HG03025 (cell line): ENCODE data around the gene EDIL3.

Source experiments
- ATAC-seq: cut with Tn5 transposase; IDR thresholded peaks from one replicate; pipeline ENCODE4 v1.9.1; 2021; ENCODE audit warnings: mild to moderate bottlenecking, moderate library complexity; ENCODE audit not compliant: unreplicated experiment, low FRiP score

The EDIL3 gene, protein sequence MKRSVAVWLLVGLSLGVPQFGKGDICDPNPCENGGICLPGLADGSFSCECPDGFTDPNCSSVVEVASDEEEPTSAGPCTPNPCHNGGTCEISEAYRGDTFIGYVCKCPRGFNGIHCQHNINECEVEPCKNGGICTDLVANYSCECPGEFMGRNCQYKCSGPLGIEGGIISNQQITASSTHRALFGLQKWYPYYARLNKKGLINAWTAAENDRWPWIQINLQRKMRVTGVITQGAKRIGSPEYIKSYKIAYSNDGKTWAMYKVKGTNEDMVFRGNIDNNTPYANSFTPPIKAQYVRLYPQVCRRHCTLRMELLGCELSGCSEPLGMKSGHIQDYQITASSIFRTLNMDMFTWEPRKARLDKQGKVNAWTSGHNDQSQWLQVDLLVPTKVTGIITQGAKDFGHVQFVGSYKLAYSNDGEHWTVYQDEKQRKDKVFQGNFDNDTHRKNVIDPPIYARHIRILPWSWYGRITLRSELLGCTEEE

DNA sequence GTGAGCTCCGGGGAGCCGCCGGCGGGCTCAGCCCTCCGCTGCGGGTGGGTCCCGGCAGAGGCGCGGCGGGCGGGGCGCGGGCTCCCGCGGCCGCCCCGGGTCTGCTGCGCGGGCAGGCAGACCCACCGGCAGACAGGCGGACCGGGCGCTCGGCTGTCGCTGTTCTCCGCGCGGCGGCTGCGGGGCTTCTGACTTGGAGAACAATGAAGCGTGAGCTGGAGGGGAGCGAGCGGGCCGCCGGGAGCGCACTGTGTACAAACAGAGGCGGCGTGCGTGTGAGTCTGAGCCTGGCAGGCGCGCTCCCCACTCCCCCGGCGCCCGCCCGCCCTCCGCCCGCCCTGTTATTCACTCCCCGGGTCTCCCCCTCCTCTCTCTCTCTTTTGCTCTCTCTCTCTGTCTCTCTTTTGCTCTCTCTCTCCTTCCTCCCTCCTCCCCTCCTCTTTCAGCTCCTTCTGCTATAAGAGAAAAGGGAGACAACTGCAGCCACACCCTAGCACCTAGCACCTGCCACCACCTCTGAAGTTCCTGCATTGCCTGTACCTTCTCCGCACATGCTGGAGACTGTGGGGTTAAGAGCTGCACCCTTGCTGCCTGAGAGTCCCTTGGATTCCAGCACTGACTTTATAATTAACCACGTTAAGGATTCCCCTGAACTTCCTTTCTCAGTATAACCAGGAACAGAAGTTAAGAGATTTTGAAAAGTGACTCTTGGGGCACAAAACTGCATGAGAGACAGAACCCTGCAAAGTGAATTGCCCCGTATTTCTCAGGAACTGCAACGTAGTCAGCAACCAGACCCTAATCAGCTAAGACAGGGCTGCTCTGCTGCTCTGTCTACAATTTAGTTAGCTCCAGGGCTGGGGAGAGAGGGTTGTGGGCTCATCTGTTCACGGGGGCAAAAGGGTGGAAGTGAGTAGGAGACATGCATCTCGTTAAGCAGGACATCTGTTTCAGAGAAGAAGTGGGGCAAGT is at the start of gene EDIL3:
Gene EDIL3, minus strand, starts transcription at position 277 of the 972 bp plus-strand sequence. CDS start 506 bp downstream, outside the sequence.
- ATAC-seq, result no peak

DNA sequence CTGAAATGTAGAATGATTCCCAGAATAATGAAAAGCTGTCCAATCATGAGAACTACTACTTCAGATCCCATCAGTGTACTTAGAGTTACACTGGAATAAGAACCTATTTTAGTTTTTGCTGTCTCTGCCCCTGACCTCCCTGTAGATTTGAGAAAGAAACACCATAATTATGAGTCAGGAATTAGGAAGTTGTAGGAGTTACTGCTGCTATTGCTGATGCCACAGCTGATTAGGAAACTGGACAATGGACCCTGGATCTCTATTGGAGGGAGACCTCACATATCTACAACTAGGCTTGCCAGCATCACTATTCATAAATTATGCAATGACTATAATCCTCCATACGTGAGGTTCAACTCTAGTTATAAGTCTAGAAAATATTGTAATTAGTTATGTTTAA is 48.8 kb upstream of the EDIL3 start:
- no peak for ATAC-seq

DNA sequence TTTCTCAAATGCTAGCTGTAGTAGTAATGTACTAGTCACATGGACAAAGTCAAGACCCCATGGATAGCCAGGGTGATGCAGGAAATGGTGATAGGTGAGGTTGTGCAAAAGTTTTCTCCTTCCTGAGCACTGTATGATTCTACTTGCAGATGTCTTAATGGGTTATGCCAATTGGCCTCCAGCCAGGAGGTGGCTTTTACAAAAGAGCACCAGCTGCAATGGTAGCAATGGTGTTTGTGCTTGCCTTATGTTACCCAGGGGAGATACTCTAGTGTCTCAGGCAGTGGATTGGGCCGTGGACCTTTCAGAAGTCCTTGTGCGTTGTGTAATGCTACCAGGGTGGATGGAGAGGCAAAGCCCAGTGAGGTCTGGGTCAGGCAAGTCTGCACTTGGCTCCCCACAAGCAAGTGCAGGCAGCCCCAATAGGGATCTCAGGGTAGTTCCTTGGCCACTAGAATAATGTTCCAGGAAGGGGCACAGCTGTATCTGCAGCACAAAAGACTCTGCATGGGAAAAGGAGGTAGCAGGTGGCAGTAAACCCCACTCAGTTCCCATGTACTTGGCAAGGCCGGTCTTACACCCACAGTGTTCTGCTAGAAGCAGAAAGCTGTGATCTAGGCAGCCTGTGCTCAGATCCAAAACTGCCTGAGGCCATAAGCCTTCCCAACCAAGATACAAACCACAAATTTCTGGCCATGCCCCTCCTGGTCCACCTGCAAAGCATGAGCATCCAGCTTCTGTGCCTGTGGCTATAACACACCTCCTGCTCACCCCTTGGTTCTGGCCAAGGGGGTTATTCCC is 46.4 kb upstream of the EDIL3 start:
- no peak for ATAC-seq

DNA sequence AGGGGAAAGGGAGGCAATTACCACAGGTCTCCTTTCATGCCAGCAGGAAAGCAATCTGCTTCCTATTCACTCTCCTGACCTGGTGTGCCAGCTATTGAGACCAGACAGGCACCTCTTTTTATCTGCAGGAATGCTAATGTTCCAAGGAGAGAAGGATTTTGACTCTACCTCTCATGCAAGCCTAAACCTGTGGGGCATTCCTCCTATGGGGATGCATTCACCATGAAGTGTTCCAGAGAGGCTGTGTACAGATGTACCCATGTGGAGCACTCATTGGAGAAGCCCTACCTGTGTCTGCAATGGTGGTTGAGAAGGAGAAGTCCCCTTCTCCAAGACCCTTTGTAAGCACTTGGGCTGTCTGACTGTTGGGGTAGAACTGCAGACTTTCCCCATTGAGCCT is 45.4 kb upstream of the EDIL3 start:
- ATAC-seq, result no peak

DNA sequence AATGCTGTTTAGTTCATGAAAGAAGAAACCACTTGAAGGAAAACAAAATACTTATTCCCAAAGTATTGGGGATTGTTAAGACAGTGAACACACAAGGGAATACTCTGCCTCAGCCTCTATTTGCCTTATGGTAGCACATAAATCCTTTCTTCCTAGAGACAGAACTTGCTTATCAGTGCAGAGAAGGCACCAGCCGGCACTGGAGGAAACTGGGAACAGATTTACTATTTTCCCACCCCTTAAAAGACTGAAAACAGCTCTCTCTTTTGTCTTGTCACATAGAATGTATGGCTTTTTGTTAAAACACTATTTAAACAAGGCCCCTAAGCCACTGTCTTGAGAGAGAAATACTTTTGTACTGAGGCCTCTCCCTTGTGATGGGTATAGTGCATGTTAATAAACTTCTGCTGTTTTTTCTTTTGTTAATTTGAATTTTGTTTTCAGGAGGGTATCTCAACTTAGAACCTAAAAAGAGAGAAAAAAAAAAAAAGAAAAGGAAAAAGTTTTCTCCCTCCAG is 40.7 kb upstream of the EDIL3 start:
- ATAC-seq, result no peak

DNA sequence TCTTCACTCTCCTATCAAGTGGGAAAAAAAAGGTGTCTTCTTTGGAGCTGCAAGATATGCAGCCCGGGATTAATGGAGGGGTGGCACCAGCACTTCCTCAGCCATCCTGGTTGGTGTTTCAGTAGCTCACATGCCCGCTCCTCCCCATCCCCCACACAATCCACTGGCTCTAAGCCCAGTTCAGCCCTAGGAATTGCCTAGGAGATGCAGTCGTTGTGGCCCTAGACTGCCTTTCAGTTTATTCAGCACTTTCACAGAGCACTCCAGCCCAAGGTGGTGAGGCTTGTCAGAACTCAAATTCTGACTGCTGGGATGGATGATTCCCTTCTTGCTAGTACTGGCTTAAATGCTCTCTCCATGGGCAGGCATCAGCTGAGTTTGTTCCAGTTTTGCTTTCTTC is 35.1 kb upstream of the EDIL3 start:
- no peak for ATAC-seq

DNA sequence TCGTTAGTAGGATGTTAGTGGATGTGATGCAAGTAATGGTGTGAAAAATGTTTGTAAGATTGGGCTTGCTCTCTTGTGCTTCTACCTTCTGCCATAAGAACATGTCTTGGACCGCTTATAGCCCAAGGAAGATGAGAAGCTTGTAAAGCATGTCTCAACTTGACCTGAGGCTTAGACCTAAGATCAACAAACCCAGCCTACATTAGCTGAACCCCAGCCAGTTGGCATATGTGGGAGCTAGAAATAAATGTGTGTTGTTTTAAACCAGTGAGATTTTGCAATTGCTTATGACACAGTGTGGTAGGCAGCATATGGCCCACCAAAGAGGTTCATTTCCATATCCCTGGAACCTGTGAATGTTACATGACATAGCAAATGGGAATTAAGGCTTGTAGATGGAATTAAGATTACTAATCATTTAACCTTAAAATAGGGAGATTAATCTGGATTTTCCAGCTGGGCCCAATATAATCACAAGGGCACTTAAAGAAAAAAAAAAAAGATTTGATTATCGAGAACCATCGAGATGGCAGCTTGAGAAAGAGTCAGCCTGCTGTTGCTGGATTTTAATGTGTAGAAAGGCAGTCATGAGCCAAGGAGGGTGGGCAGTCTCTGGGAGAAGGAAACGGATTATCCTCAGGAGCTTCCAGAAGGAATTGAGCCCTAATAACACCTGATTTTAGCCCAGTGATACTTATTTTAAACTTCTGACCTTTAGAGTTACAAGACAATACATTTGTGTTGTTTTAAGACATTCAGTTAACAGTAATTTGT is 27.3 kb upstream of the EDIL3 start:
- no peak for ATAC-seq

DNA sequence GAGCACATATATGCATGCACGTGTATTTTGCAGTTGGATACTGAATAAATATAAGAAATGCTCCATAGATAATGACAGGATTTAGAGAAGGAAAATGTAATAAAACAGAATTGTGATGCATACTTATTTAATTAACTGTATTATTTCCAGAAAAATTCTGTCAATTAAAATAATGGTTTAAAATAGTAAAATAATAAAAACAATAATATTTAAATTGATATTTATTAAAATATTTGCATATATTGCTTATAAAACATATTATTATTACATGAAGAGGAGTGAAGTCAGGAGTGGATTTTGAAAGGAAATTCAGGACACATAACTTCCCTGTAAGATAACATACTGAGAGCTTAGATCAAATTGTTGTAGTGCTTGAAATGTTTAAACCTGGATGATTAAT is 21.4 kb upstream of the EDIL3 start:
- no peak for ATAC-seq

DNA sequence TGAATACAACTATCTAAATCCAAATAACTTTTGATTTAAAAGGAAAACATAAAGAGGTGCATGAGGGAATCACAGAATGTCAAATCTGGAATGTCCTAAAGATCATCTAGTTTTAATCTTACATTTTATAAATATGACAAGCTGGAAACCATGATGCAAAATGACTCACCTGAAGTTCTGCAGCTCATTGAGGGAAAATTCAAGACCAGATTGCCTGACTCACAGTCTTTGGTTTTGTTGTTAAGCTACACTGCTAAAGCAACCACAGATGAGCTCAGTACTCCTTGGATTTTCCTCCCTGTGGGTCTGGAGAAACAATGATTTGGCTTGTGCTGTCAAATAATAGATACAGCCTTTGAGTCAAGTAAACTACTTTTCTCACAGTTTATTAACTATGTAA is 19.1 kb upstream of the EDIL3 start:
- no peak for ATAC-seq

DNA sequence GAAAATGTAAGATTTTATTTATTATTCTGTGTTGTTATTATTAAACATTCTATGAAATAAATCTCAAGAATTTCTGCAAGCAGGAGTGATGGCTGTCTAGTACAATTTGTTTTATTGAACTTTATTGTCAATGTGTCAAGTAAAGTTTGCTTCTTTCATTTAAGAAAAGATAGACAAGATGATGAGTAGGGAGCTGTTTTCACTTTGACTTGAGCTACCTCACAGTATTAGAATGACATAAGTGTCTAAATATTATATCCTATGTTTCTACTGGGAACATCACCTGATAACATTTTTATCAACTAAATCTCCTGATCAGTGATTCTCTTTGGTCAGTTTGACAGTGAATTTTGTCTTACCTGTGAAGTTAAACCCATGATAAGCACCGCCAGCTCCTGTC is 12.7 kb upstream of the EDIL3 start:
- no peak for ATAC-seq

DNA sequence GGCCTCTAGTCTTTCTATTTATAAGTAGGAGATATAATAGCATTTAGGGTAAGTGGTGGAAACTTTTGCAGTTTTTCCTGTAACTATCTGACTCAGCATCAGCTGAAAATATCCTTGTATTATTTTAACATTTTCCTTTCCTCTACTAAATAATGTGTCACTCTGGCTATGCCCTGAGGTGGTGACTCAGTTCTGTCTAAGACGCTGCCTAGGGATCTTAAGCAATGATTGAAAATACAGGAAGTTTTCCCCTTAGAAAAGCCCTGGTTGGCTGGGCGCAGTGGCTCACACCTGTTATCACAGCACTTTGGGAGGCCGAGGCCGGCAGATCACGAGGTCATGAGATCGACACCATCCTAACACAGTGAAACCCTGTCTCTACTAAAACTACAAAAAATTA is 9.3 kb upstream of the EDIL3 start:
- ATAC-seq, result no peak

DNA sequence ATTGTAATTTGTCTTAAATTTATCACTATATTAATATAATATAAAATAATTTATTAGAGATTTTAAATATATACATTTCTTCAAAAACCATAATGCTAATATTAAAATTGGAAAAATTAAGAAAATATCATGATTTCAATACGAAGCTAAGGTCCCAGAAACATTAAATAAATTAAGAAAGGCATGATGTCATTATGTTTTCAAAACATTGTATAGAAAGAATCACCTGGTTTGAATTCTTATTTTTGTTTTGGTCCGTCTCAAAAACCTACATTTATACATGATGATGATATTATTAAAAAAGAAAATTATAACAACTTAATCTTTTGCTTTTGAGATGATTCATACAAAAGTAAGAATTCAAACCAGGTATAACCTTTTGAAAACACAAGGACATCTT is 8.2 kb upstream of the EDIL3 start:
- ATAC-seq, result no peak

DNA sequence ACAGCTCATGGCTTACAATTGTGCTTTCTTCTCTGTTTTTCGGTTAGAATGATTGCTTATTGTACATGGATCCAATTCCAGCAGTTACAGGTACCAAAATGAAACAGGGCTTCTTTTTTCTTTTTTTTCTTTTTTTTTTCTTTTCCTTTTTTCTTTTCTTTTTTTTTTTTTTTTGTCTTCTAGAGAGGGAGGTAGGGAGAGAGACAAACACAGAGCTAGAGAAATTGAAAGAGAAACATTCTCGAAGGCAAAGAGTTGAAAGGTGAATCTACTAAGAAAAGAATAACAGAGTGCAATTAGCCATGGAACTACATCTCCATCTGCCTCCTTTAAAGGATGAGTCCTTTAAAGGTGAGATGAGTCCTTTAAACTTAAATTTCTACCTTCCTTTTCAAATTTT is 1.0 kb upstream of the EDIL3 start:
- no peak for ATAC-seq

DNA sequence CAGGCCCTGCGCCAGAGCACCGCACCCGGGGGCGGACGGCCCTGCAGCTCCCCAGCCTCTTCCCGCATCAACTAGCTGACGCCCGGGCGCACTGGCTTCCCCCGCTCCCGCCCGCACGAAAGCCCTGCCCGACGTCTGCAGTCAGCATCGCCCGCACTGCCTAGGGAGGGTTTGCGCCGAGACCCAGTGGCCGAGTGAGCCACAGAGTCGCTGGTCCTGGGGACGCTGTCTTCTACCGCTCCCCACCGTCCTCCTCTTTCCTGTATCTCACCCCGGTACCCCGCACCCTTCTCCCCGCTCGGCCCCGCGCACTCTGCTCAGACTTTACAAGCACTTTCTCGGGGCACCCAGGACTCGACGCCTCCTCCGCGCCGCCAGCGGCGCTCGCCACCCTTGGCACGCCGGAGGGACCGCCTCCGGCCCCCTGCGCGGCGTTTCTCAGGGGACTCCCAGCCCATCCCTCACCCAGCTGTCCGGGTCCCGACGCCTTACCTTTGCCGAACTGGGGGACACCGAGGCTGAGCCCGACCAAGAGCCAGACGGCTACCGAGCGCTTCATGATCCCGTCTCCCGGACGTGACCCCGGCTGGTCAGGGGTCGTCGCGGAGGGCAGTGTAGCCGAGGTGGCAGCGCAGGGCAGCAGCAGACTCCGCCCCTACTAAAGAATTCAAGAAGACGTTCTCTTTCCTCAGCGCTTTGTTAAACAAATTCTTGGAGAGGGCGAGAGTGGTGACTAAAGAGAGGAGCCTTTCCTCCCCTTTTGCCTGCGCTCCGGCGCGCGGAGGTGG is 670 bp downstream of the EDIL3 start:
- no peak for ATAC-seq

DNA sequence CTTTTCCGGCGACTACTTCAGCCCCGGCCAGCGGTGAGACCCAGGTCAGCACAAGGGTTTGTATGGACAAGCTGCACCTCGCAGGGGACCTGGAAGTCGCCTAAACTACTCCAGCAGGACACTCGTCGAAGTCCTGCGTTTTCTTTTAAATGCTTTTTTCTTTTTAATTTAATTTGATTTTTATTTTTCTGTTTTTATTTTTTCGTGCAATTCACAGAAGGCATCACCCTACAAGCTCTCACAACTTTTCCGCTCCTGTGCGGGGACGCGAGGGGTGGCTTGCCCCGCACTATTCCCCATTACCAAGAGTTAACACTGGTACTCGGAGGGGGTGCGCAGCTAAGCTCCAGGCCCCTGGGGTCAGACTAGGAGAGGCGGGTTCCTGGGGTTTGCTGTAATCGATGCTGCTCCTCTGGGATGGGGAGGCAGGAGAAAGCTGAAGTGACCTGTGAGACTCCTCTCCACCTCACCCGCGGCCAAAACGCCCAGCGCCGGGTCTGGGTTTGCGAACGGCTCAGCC is 1.3 kb downstream of the EDIL3 start:
- ATAC-seq, result no peak

DNA sequence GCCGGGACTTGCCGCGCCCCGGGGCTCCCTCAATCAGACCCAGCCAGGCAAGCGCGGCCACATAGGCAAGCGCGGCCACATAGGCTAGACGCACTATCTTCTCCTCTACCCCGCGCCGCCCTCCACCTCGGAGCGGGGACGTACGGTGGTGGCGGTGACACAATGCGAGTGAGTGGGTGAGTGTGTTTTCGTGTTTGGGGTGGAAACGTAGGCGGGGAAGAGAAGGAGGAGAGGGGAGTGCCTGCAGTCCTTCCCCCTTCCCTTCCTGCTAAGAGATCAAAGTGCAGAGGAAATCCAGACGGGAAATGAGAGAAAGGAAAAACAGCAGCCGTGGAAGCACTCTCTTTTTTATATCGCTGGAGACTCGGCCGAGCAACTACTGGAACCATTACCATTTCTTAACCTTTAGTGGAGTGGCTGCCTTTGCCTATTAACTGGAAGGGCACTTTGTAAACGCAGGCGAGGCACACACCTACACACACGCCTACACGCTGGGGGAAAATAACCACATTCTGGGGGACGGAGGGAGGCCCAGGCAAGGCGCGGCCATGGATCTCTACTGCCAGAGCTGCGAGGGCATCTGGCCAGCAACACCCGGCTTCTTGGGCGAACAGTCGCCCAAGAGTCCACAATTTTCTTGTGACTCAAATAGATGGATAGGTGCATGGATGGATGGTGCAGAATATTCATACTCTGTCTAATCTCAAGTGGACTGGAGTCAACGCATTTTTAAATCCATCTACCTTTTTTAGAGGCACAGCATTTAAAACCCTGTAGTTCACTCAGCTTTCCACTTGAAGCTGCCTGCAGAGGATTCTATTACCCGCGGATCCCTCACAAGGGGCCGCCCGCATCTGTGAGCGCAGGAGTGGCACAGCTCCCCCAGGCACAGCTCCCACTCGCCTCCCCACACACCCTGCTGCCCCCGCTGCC is 2.1 kb downstream of the EDIL3 start:
- ATAC-seq, result no peak

DNA sequence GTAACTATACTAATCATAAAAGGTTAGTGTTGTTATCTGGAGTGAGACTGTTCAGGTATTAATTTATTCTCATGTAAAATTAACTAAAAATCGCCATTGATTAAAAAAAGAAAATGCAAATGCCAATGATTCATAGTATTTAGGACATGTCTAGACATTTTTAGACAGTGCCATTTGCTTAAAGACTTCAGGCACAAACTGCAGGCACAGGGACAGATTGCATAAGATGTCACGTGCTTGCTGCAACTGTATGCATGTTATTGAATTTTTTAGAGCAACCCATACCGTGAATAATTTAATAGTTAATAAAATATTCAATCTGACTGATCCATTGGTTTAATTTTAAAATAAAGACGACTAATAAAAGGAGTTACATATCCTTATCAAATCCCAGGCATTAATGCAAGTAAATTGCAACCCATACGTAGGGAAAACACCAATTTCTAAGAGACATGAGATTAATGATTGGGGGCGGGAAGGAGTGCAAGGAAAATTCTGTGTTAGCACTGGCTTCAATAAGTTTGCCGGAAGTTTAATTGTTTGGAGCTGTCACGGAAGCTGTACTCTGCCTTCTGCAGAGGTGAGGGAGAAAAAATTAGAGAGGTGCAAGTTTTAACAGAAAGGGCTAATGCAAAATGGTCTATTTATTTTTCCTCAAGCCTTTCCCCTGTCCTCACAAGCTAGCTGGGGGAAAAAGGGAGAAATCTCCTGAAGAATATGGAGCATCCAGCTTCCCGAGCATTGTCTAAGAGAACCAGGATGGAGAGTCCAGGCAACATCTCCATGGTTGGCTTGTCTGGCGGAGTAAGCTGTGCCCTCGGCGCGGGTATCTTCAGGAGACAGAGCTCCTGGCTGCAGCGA is 2.9 kb downstream of the EDIL3 start:
- no peak for ATAC-seq
